Endothelial cell (in vitro differentiated cells): ENCODE results near the gene LDHB. TPM values are rescaled to one million over a fixed set of nuclear protein-coding genes. Genes with fewer than 3 reads are reported as not detected.

Experiments
- DNase-seq: peaks from one replicate; pipeline ENCODE4 v3.0.0; 2021; ENCODE audit warnings: low spot score
- H3K27ac Mint-ChIP-seq: one replicate; pipeline ENCODE4 v1.8.0; 2021; ENCODE audit warnings: mixed read lengths, inconsistent platforms; ENCODE audit not compliant: unreplicated experiment
- H3K27me3 Mint-ChIP-seq: one replicate; pipeline ENCODE4 v1.8.0; 2021; ENCODE audit warnings: mild to moderate bottlenecking, moderate library complexity, mixed read lengths, inconsistent platforms; ENCODE audit not compliant: unreplicated experiment
- H3K36me3 Mint-ChIP-seq: one replicate; pipeline ENCODE4 v1.8.0; 2021; ENCODE audit warnings: mild to moderate bottlenecking, low read depth, mixed read lengths, inconsistent platforms; ENCODE audit not compliant: unreplicated experiment
- H3K4me1 Mint-ChIP-seq: one replicate; pipeline ENCODE4 v1.8.0; 2021; ENCODE audit warnings: mild to moderate bottlenecking, mixed read lengths, inconsistent platforms; ENCODE audit not compliant: unreplicated experiment
- H3K4me3 Mint-ChIP-seq: one replicate; pipeline ENCODE4 v1.8.0; 2021; ENCODE audit warnings: mild to moderate bottlenecking, mixed read lengths, inconsistent platforms; ENCODE audit not compliant: unreplicated experiment
- H3K9me3 Mint-ChIP-seq: one replicate; pipeline ENCODE4 v1.8.0; 2021; ENCODE audit warnings: mixed read lengths, inconsistent platforms; ENCODE audit not compliant: unreplicated experiment
- CTCF ChIP-seq: fragments of 200-600 bp; sonication (generic); IDR thresholded peaks from one replicate; pipeline ENCODE4 v1.5.0; 2021; ENCODE audit warnings: antibody characterized with exemption; ENCODE audit not compliant: unreplicated experiment
- total RNA-seq: library from RNA; stranded (reverse); fragmentation: NEBNext Ultra II Directional; extraction: Animal tissue kit (Norgen Biotek cat#: 25700); gene quantifications from one replicate; pipeline ENCODE4 v1.2.1, GENCODE V29; 2021; ENCODE audit not compliant: unreplicated experiment

LDHB gene
- total RNA-seq, 1 donor from 2014 or later = 506 TPM

- no peak for DNase-seq
- no peaks in the 10 kb centered on the region for H3K9me3 Mint-ChIP-seq
- H3K4me1 Mint-ChIP-seq = peaks cover 6% of the 10 kb centered on the region
- no peak overlapping the region for H3K27ac Mint-ChIP-seq
- H3K4me3 Mint-ChIP-seq = no peak overlapping the region
- no peaks in the 10 kb centered on the region for H3K36me3 Mint-ChIP-seq
- no peak for TF ChIP-seq CTCF
- no peaks in the 10 kb centered on the region for H3K27me3 Mint-ChIP-seq
Measured at GRCh38 chr12:21607701-21608100, 49.9 kb downstream of the LDHB start.

GRCh38 chr12:21606175-21606574 is 51.5 kb downstream of the LDHB start:
- Mint-ChIP-seq H3K27me3 (no peaks in the 10 kb centered on the region), H3K27ac (no peak overlapping the region), H3K9me3 (no peaks in the 10 kb centered on the region), H3K36me3 (no peaks in the 10 kb centered on the region), H3K4me3 (no peak overlapping the region), H3K4me1 (peaks cover 6% of the 10 kb centered on the region)
- no peak for TF ChIP-seq CTCF
- DNase-seq = no peak

GRCh38 chr12:21604245-21605101 is 53.2 kb downstream of the LDHB start, which contains the start of gene GYS2:
GYS2 (minus strand) TSS chr12:21604847; CDS start chr12:21604592, 255 bp downstream.
- H3K4me3 Mint-ChIP-seq = no peak within 1 kb of the TSS
- H3K9me3 Mint-ChIP-seq = no peaks in the 10 kb centered on the region
- no peak for TF ChIP-seq CTCF
- H3K27ac Mint-ChIP-seq = no peak within 1 kb of the TSS
- H3K4me1 Mint-ChIP-seq = peaks cover 6% of the 10 kb centered on the region
- no peaks in the 10 kb centered on the region for H3K27me3 Mint-ChIP-seq
- H3K36me3 Mint-ChIP-seq = no peaks in the 10 kb centered on the region
- peak; percentile 3 for DNase-seq

- Mint-ChIP-seq H3K36me3 (no peaks in the 10 kb centered on the region), H3K27ac (no peak overlapping the region), H3K4me3 (no peak overlapping the region), H3K27me3 (no peaks in the 10 kb centered on the region), H3K4me1 (peaks cover 6% of the 10 kb centered on the region), H3K9me3 (no peaks in the 10 kb centered on the region)
- TF ChIP-seq CTCF = no peak
- no peak for DNase-seq
Measured at GRCh38 chr12:21602774-21603173, 54.9 kb downstream of the LDHB start.

- Mint-ChIP-seq H3K36me3 (no peaks in the 10 kb centered on the region), H3K4me3 (no peak overlapping the region), H3K9me3 (no peaks in the 10 kb centered on the region), H3K27ac (no peak overlapping the region), H3K4me1 (peaks cover 6% of the 10 kb centered on the region), H3K27me3 (no peaks in the 10 kb centered on the region)
- no peak for DNase-seq
- no peak for TF ChIP-seq CTCF
Measured at GRCh38 chr12:21600196-21600595, 57.4 kb downstream of the LDHB start.
